Stimulated activated CD4-positive, alpha-beta T cell treated with anti-CD3 and anti-CD28 coated beads, Interleukin-1b, Interleukin-23, amount 100 ng/mL, for 1 hour (primary cell): ENCODE measurements around the gene CDK19.
"Not testable (repeated sequence)": the region's sequence is repeated elsewhere in the genome, so short reads cannot be mapped to it uniquely, and the experiment has no call there.

Experiments used
- DNase-seq, 2 donors: peaks; one replicate each; pipeline ENCODE4 v3.0.0-alpha.2; 2020; ENCODE audit warnings: low read depth in 2 of 2

The CDK19 gene

DNA sequence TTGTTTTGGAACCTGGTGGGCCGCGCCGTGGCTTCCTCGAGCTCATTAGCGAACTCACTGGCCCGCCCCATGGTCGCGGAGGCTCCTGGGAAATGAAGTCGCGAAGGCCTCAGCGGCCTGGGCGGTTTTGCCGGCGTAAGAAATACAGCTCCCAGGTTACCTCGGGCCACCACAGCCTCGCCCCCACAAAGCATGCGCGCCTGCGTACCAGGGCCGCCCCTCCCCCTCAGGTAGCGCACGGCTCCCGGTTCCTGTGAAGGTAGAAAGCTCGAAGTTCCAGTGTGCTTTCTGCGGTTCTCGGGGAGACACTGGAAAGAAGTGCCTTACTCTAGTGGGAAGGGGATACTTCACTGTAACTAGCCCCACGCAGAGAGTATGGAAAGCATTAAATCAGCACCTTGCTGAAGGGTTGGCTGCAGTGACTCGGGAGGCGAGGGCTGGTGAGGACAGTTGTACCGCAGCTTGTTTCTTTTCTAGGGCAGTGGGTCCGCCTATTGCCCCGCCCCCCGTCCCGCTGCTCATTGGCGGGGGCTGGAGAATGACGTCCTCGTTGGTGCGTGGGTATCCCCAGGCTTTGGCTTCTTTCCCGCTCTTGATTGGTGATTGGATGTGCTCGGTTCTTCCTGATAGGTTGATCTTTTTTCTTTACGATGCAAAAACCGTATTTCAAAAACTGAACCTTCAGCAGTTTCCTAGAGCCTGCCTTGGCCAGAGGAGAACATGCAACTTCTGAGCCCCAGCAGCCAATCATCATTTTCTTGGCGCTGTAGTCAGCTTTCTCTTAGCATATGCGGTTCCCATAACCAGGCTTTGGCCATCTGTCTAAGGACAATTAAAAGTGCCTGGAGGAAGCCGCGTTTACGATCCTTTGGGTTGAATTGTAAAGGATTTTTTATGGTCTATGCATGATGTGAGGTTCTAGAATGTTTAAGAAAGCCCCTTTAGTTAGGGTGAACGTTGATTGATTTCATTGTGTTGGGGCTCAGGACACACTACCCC, at the start of gene CDK19:
CDK19 (minus strand) TSS at position 59 of the 999 bp plus-strand sequence. CDS start 333 bp downstream, outside the sequence.
- peak; percentile 94 to 95 for DNase-seq

DNA sequence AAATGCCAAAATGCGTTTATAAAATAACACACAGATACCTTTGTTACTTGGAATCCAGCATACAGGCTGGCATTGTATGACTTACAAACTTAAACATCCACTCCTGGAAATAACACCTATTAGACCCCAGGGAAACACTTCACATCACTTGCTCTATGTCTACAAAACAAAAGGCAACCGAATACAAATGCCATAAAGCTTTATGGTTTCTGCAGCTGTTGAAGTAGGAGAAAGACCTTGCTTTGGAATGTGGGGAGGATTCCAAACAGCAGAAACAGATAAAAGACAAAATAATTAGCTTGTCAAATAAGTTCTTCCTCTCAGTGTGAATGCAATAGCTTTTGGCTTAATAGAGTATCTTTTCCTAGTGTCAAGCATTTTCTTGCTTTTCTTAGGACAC, 49.6 kb upstream of the CDK19 start:
- no peak for DNase-seq

DNA sequence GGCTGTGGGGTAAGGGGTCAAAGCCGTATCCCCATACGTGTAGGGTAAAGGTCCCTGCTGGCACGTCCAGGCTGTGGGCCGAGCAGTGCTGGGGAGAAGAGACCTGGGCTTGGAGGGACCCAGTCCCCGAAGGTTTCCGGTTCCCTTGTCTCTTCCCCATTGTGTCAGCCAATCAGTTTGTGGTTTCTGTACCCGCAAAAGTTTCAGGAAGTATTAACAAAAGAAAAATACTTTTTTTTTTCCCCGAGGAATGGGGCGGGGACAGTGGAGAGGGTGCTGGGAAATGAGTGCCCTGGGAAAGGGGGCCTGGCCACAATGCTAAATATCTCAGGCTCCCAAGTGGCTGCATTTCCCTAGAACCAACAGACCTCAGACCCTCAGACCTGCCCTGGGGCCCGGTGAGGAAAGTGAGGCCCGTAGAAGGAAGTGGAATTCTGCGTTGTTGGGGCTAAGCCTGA, 44.1 kb upstream of the CDK19 start:
- no peak for DNase-seq

DNA sequence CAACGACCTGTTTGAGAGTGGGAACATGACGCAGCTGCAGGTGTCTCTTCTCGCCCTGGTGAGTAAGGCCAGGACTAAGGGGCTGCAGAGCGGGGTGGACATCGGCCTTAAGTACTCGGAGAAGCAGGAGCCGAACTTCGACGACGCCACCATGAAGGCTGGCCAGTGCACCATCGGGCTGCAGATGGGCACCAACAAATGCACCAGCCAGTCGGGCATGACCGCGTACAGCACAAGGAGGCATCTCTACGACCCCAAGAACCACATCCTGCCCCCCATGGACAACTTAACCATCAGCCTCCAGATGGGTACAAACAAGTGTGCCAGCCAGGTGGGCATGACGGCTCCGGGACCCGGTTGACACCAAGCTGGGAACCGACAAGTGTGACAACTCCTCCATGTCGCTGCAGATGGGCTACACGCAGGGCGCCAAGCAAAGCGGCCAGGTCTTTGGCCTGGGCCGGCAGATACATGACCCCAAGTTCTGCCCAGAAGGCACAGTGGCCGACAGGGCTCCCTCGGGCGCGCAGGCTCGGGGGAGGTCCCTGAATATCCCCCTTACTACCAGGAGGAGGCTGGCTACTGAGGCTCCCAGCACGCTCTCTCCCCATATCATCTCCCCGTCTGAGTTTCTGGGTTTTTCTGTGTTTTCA, 43.4 kb upstream of the CDK19 start:
- DNase-seq, result no peak

DNA sequence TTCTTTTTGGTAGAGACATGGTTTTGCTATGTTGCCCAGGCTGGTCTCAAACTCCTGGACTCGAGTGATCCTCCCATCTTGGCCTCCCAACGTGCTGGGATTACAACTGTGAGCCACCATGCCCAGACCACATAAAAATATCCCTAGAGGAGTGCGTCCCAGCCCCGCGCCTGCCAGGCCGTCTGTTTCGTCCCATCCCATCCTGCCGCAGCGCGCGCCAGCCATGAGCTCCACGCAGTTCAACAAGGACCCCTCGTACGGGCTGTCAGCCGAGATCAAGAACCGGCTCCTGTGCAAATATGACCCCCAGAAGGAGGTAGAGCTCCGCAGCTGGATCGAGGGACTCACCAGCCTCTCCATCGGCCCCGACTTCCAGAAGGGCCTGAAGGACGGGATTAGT, 42.7 kb upstream of the CDK19 start:
- no peak for DNase-seq

DNA sequence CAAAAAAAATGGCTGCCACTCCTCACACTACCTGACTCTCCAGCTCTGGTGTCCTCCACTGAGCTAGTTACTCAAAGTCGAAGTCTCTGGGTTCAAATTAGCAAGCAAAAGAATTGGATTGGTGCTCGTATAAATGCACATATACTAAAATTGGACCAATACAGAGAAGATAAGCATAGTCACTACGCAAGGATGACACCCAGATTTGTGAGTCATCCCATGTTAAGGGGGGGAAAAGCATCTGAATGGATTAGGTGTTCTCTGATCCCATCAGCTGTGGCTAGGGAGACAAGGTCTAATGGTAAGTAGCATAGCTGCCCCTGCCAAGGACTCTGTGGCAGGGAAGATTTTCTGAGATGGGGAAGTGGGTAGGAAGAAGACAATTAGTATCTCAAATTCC, 41.0 kb upstream of the CDK19 start:
- no peak for DNase-seq

DNA sequence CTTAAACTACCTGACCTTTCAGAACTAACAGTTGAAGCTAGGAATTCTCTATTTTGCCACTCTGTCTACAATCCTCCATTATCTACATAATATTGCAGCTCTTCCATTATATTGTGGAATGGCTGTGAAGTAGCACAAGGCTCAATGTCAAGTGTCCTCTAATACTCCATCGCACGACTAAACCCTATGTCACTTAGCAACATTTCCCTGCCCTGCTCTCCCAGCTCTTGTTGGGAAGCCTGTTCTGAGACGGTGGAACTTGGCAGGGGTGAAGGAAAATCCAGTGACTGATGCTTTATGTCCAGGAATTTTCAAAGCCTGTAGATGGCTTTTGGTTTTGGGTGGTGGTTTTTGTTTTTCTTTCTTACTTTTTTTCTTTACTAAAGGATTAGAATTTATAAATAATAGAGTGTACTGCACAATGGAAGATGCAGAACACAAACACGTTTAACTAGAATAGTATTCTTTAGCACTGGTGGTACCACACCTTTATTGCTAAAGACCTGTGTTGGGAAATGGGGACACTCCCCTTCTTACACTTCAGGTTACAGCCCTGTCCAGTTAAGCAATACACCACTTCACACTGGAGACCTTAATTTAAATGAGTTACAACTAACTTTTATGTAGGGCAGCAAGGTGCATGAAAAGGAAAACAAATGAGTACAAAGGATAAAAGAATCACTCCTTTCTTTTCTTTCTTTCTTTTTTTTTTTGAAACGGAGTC, 38.6 kb upstream of the CDK19 start:
- DNase-seq, result no peak

DNA sequence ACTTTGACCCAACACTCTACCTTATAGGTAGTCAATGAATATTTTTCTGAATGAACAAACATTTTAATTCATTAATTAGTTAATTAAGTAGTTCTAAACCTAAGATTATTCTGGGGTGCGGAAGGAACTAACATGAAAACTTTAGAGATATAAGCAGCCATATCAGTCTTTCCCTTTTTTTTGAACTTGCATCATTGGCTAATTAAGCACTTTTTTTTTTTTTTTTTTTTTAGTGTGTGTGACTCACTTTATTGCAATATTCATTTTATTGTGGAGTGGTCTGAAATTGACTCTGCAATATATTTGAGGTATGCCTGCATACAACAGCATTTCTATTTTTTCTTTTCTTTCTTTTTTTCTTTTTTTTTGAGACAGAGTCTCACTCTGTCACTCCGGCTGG, 37.5 kb upstream of the CDK19 start:
- no peak for DNase-seq

DNA sequence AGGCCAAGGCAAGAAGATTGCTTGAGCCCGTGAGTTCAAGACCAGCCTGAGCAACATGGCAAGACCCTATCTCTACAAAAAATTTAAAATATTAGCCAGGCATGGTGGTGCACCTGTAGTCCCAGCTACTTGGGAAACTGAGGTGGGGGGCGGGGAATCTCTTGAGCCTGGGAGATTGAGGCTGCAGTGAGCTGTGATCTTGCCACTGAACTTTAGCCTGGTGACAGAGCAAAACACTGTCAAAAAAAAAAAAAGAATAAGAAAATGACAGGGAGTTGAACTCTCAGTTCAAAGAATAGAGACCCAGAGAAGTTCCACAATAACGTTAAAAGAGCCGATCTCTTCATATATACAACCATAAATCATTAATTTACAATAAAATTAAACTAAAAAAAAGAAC, 34.5 kb upstream of the CDK19 start:
- no peak for DNase-seq

DNA sequence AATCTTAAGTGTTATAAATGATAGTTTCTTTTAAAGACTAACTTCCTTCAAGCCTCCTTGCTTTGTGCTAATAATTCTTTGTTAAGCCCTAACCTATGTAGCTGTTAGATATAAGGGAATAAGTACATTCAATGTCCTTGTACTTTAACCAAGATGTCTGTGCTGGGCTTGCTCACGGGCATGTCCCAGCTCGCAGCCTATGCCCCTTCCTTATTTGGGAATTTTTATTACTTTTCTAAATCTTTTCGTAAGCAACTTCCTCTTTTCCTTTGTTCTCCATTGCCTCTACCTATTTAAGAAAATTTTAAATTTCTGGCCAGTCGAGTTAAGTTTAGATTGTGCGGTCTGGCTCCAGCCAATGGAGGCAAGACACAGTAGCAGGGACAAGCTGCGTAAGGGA, 26.0 kb upstream of the CDK19 start:
- DNase-seq, result no peak

DNA sequence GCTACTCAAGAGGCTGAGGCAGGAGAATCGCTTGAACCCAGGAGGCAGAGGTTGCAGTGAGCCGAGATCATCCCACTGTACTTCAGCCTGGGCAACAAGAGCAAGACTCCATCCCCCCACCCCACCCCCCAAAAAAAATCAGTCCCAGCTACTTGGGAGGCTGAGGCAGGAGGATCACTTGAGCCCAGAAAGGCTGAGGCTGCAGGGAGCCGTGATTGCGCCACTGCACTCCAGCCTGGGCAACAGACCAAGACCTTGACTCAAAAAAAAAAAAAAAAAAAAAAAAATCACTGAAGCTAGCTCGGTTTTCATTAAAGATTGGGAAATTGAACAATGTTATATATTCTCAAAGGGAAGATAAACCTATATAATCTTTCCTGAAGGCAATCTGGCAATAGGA, 20.5 kb upstream of the CDK19 start:
- not testable (repeated sequence) for DNase-seq

DNA sequence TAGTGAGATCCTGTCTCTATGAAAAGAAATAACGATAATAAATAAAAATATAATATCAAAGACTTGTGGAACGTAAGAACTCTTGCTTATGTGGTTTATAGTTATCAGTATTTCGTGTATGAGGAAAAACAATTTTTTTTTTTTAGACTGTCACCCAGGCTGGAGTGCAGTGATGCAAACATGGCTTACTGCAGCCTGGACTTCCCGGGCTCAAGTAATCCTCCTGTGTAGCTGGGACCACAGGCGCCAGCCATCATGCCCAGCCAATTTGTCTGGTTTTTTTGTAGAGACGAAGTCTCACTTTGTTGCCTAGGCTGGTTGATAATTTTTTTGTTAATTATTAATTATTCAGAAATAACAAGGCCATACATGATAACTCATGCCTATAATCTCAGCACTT, 18.6 kb upstream of the CDK19 start:
- no peak for DNase-seq

DNA sequence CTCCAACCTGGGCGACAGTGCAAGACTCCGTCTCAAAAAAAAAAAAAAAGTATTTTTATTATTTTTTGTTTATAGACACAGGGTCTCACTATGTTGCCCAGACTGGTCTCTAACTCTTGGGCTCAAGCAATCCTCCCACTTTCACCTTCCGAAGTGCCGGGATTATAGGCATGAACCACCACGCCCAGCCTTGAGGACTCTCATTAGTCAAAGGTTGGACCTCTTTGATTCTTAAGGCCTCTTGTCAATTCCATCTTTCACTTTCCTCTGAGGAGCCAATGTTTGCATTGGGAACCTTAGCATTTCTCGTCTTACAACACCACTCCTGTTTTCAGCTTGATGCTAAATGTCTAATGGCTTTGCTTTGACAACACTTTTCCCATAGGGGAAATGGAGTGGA, 16.1 kb upstream of the CDK19 start:
- no peak for DNase-seq

DNA sequence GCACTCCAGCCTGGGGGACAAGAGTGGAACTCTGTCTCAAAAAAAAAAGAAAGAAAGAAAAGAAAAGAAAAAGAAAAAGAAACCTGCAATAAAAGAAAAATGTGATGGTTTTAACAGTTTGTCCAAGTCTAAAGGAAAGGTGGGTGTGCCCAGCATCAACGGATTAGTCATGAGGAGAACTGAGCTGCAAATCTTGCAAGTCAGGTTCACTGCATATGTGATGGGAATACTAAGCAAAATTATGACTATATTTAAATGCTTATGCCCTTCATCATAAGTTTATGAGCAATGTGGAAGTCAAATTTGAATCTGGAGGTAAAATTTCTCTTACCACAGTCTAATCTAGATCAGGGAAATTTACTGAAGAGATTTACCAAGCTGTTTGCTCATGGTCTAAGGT, 13.1 kb upstream of the CDK19 start:
- DNase-seq, result no peak

DNA sequence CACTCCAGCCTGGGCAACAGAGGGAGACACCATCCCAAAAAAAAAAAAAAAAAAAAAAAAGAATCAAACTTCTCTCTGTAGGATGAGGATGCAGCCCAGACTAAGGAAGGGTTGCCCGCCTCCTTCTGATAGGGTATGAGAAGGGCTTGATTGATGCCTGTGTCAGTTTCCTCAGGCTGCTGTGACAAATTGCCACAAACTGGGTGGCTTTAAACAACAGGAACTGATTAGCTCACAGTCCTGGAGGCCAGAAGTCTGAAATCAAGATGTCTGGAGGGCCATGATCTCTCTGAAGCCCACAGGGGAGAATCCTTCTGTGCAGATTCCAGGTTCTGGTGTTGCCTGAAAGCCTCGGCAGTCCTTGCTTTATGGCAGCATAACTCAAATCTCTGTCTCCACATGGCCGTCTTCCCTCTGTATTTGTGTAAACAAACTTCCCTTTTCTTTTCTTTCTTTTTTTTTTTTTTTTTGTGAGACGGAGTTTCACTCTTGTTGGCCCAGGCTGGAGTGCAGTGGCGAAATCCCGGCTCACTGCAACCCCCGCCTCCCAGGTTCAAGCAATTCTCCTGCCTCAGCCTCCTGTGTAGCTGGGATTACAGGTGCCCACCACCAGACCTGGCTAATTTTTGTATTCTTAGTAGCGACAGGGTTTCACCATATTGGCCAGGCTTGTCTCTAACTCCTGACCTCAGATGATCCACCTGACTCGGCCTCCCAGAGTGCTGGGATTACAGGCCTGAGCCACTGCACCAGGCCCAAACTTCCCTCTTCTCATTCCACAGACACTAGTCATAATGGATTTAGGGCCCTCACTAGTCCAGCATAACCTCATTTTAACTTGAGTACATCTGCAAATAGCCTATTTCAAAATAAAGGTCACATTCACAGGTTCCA, 11.2 kb upstream of the CDK19 start:
- no peak for DNase-seq

DNA sequence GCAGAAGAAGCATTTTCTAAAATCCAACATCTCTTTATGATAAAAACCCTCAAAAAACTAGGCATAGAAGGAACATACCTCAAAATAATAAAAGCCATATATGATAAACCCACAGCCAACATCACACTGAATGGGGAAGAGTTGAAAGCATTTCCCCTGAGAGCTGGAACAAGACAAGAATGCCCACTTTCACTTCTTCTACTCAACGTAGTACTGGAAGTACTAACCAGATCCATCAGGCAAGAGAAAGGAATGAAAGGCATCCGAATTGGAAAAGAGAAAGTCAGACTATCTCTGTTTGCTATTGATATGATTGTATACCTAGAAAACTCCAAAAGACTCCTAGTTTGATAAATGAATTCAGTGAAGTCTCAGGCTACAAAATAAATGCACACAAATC, 7.9 kb upstream of the CDK19 start:
- no peak for DNase-seq

DNA sequence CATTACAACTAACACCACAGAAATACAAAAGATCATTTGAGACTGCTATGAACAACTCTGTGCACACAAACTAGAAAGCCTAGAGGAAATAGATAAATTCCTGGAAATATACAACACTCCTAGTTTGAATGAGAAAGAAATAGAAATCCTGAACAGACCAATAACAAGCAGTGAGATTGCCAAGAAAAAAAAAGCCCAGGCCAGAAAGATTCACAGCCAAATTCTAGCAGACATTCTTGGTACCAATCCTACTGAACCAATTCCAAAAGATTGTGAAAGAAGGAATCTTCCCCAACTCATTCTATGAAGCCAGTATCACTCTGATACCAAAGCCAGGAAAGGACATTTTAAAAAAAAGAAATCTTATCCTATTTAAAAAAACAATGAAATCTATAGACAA, 7.0 kb upstream of the CDK19 start:
- no peak for DNase-seq

DNA sequence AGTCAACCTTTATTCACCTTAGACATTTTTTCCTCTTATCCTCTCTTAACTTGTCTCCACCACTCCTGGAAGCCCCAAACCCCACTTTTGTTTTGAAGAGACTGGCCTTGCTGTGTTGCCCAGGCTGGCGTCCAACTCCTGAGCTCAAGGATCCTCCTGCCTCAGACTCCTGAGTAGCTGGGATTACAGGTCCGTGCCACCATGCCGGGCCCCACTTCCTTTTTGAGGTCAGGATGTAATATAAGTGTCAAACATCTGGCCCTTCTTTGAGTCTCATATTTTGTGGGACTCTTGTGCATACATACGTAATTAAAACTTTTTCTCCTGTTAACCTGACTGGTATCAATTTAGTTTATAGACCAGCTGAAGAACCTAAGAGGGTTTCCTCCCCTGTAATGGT, 1.4 kb upstream of the CDK19 start:
- no peak for DNase-seq

DNA sequence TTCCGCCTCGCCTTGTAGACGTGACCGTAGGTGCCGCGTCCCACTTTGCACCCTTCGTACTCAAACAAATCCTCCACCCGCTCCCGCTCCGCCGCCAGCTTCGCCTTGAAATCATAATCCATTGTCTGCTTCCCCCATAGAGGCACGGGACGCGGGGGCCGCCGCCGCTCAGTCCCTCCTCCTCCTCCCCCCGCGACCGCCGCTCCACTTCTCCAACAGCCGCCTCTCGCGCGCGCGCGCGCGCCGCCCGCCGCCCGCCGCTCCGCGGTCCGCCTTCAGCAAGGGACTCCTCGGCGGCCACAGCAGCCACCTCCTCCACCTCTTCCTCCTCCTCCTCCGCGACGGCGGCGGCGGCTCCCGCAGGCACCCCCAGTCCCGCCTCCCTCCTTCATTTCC, 256 bp downstream of the CDK19 start:
- DNase-seq, result no peak

DNA sequence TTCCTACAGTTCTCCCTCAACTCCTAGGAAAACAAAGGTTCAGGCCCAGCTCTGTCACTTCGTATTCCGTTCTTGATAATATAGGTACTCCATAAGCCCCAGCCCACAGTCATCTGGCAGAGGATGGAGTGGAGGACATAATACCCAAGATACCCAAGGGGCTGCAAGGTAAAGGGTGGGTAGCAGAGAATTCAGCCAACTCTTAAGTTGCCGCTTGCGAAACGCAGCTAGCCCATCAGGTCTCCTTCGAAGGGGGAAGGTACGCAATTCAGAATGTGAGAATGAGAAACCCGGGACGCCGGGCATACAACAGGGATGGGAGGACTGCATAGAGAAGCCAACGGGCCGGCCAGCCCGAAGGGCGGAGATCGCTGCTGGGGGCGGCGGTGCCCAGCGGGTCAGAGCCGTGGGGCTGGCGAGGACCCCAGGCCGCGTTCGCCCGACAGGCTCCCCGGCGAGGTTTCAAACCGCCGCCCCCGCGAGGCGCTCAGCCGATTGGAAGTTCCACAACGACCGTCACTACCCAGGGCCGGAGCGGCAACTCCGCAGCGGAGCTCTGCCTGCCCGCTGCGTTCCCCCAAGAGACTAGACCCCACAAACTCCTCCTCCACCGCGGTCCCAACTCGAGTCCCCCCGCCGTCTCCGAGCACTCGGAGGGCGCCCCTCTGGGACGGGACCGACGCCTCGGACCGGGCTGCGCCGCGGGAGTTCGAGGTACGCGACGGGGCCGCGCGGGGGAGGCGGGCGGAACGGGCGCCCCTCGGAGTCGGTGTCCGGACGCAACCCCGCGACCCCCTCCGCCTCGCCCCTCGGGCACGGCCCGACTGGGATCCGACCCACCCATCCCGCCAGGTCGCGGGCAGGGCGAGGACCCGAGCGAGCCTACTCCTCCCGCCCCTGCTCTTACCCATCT, 911 bp downstream of the CDK19 start:
- peak in 1 of 2 donors; percentile 23 for DNase-seq
